OCI-LY3 (cell line): ENCODE results near the gene CCDC187.

Source experiments
- EZH2phosphoT487 ChIP-seq: fragments of 200-600 bp; shearing (Covaris generic); IDR thresholded peaks from 2 replicates; pipeline ENCODE4 v1.6.1; 2018; ENCODE audit warnings: antibody characterized with exemption, mixed run types, low read depth
- TF ChIP-seq, protein P1 (sequence below): fragments of 200-600, 300-600 bp; sonication (generic); IDR thresholded peaks from 2 replicates; pipeline ENCODE4 v1.5.1; 2014; ENCODE audit warnings: antibody characterized with exemption, low read length, low read depth

DNA sequence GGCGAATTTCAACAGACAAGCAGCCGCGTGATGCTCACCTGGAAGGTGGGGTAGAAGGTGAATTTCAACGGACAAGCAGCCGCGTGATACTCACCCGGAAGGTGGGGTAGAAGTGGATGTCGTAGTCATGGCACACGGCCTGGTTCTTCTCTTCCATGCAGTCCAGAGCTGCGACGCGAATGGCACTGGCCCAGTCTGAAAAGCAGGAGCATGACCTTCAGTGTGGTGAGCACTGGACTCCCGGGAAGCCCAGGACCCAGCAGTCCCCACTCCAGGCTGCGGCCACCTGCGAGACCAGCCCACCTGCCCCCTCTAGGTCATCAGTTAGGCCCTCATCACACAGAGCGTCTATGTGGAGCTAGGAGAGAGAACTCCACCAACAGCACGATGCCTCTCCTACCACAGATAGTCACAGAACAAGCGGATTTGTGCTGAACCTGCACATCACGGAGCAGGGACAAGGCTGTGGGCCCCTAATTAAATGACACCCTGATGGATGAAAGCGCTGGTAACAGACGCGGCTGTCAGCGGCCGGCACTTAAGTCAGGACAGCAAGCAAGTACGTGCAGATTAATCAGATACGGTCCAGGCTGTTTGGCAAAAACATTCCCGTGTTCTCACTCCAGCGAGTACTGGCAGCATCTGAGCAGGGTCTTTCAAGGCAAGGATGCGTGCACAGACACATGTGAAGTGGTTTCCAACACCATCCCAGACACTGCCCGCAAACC lies 77.0 kb downstream of the CCDC187 start:
- TF ChIP-seq, protein P1, sequence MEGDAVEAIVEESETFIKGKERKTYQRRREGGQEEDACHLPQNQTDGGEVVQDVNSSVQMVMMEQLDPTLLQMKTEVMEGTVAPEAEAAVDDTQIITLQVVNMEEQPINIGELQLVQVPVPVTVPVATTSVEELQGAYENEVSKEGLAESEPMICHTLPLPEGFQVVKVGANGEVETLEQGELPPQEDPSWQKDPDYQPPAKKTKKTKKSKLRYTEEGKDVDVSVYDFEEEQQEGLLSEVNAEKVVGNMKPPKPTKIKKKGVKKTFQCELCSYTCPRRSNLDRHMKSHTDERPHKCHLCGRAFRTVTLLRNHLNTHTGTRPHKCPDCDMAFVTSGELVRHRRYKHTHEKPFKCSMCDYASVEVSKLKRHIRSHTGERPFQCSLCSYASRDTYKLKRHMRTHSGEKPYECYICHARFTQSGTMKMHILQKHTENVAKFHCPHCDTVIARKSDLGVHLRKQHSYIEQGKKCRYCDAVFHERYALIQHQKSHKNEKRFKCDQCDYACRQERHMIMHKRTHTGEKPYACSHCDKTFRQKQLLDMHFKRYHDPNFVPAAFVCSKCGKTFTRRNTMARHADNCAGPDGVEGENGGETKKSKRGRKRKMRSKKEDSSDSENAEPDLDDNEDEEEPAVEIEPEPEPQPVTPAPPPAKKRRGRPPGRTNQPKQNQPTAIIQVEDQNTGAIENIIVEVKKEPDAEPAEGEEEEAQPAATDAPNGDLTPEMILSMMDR, result no peak
- no peak for TF ChIP-seq EZH2phosphoT487
